GM18868 (cell line): Measurements from ENCODE around the gene FBN1.
A peak's percentile ranks its signal among the peaks of the same experiment; 100 is the strongest.

Experiments used
- ATAC-seq: cut with Tn5 transposase; IDR thresholded peaks from one replicate; pipeline ENCODE4 v1.9.1; 2021; ENCODE audit warnings: mild to moderate bottlenecking, moderate library complexity; ENCODE audit not compliant: unreplicated experiment

The FBN1 gene

DNA sequence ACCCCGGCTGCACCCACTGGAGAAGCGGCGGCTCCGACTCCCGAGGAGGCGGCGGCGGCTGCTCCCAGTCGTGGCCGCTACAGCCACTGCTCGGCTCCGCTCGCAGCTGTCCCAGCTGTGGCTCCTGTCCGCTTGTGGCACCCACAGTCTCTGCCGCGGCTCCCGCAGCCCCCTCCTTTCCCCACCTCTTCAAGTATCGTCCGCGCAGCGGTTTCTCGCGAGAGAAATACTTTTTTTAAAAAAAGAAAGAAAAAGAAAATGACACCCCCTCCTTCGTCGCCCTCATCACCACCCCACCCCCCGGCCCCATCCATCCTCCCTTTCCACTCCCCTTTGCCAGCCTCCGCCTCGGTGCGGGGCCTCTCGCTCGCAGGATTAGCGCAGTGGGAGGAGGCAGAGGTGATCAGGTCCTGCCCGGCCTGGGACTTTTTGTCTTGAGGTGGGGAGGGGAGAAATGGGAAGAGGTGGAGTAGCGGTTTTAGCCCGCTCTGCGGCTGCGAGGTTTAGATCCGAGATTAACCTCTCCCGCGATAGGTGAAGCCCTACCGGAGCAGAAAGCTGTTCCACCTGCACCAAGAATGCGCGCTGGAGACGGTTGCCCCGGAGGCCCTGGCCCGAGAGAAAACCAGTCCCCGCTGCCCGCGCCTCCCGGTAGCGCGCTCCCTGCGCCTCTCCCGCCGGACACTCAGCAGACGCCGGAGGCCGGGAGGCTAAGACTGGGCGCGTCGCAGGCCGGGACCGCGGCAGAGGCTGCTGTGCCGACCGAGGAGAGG, at the start of gene FBN1:
TSS of gene FBN1 (minus strand) at position 152 of the 773 bp plus-strand sequence. CDS start 940 bp downstream, outside the sequence.
- ATAC-seq = peak; percentile 65

DNA sequence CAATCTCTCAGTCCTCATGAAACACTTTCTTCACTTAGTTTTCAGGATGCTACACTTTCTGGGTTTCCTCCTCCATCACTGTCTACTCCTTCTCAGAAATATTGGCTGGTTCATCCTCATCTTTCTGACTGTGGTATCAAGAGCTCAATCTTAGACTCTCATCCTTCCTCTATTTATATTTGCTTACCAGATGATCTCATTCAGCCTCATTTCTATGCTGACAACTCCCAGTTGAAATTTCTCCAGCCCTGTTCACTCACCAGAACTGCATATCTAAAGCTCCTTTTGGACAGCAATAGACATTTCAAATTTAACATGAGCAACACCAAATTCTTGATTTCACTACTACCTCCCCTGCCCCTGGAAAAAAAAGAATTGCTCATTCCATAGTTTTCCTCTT, 48.0 kb upstream of the FBN1 start:
- no peak for ATAC-seq

DNA sequence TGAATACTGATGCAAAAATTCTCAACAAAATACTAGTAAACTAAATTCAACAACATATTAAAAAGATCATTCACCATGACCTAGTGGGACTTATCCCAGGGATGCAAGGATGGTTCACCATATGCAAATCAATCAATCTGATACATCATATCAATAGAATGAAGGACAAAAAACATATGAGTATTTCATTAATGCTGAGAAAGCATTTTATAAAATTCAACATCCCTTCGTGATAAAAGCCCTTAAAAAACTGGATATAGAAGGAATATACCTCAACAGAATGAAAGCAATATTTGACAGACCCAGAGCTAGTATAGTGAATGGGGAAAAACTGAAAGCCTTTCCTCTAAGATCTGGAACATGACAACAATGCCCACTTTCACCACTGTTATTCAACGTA, 43.0 kb upstream of the FBN1 start:
- no peak for ATAC-seq

DNA sequence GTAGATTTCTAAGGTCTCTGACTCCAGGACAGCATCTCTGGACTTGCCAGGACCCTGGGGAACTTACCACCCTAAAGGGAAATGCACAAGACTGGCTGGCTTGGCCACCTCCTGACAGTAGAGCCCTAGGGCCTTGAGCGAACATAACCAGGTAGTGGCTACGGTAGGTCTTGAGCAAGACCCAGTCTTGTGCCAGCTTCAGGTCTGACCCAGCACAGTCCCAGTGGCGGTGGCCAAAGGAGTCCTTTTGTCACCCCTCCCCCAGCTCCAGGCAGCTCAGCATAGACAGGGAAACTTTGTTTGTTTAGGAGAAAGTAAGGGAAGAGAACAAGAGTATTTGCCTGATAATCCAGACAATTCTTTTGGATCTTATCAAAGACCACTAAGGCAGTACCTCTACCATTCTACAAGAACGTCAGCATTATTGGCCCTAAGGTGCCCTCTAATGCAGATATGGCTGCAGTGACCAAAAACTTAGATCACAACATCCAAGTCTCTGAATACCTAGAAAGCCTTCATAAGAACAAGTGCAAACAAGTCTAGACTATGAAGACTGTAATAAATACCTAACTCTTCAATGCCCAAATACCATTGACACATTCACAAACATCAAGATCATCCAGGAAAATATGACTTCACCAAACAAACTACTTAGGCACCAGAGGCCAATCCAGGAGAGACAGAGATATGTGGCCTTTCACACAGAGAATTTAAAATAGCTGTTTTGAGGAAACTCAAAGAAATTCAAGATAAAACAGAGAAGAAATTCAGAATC, 38.7 kb upstream of the FBN1 start:
- ATAC-seq = no peak

DNA sequence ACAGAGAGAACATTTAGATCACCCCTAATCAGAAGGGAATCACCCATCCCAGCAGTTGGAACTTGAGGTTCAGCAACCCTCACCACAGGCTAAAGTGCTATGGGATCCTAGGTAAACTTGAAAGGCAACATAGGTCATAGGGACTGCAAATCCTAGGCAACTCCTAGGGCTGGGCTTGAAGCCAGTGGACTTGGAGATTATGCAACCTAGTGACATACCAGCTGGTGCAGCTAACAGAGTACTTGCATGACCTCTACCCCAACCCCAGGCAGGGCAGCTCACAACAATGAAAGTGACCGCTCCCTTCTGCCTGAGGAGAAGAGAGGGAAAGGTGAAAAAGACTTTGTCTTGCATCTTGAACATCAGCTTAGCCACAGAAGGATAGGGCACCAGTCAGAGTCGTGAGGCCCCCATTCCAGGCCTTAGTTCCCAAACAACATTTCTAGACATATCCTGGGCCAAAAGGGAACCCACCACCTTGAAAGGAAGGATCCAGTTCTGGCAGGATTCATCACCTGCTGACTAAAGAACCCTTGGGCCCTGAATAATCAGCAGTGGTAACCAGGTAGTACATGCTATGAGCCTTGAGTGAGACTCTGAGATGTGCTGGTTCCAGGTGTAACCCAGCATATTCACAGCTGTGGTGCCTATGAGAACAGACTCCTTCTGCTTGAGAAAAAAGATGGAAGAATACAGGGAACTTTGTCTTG, 37.6 kb upstream of the FBN1 start:
- ATAC-seq = no peak

DNA sequence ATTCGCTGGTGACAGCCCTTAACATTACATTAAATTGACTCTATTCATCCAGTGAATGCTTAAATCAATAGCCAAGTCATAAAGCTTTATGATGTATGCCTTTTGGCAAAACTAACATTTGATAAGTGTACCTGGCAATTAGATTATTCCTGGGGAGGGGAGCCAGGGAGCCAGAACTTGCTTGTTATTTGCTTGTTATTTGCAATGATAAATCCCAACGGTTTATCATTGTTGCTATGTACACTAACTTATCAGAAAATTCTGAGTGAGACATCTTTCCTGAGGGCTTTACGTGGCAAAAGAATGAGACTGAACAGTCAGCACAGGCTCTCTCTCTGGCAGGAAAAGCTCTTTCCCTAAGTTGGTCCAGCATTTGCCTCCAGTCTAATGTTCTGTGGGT, 35.8 kb upstream of the FBN1 start:
- no peak for ATAC-seq

DNA sequence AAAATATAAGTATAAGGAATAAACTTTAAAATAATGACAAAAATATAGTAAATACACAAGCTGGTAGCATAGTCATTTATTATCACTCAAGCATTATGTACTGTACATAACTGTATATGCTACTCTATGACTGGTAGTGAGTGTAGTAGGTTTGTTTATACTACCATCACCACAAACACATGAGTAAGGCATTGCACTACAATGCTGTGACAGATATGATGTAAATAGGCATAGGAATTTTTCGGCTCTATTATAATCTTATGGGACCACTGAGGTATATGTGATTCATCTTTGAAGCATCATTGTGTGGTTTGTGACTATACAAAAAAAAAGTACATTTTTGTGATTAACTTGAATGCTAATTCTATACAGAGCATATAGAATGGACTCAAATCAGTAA, 35.3 kb upstream of the FBN1 start:
- no peak for ATAC-seq

DNA sequence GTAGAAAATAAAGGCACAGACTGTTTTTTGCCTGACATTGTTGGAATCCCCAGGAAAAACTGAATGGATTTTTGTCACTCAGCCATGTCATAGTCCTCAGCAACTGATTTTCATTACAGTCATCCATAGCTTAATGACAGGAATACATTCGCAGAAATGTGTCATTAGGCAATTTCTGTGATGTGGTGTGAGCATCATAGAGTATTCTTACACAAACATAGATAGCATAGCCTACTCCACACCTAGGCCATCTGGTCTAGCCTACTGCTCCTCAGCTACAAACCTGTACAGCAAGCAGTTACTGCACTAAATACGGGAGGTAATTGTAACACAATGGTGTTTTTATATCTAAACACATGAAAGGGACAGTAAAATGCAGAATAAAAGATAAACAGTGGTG, 34.4 kb upstream of the FBN1 start:
- no peak for ATAC-seq

DNA sequence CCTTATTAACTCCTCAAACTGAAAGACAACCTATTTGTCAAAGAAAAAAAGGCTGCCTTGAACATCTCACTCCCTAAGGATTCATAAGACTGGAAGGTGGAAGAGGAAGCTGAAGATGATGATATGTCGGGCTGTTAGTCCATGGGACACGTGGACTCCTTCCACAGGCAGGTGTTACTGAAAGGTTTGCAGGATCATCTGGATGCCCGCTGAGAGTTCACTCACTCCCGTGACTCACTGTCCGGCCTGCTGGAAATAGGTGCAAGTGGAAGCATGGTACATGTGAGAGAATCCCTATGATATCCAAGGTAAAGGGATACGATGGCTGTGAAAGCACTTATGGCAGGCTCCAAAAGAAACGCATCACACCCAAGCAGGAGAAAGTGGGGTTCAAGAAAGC, 33.3 kb upstream of the FBN1 start:
- ATAC-seq = no peak

DNA sequence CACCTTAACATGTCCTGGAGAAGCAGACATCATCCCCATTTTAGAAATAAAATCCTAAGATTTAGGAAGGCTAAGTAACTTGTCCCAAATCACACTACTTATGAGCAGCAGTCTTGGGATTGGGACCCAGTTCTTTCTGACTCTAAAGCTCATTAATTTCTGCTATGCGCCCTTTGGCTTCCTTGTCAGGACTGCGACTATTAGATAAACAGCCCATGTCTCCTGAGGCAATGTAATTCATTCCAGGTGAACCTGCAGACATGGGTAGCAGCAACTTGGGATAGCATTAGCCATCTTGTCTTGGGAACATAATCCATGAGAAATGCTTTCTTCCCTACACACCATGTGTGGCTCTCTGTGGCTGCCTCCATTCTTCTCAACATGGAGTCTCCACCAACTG, 32.3 kb upstream of the FBN1 start:
- no peak for ATAC-seq

DNA sequence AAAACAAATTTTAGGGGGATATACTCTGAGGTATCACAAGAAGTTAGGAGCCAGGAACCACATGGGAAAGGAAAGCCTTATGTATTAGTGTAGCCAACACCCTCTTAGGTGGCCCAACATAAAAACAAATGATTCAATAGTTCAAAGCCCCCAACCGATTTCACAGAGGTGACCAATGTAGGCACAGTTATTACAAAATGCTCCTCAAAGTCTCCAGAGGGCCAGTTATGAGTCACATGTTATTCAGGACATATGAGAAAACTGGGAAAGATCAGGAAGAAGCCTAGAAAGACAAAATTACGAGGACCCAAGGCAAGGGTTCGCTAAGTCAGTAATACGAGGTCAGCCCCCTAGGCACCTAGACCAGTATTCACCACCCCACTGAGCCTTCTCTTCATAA, 29.9 kb upstream of the FBN1 start:
- ATAC-seq = no peak

DNA sequence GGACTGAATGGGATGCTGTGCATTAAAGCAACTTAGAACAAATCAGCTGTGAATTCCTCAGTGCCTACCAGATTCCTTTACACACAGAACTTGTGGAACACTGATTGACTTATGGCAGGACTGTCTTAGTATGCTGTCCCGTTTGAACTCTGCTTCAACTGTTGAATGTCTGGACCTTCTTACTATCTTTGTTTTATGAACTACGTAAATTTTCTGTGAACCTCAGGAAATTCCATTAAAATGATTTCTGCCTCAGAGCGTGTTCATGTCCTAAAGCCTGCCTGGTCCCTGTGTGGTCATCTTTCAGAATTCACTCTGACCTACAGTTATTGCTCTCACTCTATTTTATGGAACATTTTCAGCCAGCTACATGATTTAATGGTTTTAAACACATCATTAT, 29.4 kb upstream of the FBN1 start:
- no peak for ATAC-seq

DNA sequence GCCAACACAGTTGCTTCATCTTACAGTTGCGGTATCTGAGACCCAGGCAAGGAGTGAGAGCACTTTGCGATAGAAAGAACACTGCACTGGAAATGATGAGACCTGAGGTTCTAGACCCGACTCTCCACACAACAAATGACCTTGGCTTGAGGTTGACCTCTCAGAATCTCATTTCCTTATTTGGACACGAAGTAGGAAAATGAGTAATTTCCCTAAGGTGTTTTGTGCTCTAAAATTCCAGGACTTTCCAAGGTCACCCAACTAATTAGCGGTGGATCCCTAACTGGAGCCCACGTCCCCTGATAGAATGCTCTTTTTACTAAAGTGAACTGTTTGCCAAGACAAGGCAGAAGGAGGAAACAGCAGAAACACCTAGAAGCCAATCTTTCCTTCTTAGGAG, 26.7 kb upstream of the FBN1 start:
- no peak for ATAC-seq

DNA sequence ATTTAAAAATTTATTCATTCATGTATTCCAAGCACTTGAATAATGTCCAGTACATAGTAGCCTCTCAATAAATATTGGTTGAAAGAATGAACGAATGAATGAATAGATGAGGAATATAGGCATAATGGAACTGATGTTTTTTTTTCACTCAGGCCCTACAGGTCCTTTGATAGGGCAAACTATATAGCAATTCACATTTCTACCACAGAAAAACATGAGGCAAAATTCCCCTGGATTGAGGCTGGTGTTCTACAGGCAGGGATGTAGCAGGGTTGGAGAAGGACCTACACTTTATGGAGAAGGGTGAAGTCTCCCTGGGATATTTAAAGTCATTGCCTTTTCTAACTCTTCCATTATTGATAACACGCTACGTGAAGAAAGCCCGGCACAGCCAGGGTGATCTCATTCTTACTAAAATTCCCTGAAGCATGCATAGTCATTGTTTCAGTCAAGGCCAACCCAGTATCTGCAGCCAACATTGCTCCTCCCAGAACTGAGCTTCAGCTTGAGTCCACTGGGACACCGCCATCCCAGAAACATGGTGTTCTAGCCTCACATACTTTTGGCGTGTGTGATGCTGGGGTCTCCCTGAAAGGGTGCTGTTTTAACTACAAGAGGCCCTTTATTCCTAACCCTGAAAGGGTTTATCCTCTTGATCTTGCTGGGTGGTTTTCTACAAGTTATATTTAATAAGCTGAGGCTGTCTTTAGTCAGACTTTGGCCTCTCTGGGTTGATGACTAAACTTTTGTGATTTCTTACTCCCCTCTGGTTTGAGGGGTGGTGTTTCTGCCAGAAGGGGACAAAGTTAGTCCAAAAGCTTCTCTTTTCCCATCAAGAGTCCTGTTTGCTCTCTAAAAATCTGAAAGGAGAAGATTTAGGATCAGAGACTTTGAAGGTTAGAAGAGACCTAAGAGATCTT, 25.9 kb upstream of the FBN1 start:
- ATAC-seq = no peak

DNA sequence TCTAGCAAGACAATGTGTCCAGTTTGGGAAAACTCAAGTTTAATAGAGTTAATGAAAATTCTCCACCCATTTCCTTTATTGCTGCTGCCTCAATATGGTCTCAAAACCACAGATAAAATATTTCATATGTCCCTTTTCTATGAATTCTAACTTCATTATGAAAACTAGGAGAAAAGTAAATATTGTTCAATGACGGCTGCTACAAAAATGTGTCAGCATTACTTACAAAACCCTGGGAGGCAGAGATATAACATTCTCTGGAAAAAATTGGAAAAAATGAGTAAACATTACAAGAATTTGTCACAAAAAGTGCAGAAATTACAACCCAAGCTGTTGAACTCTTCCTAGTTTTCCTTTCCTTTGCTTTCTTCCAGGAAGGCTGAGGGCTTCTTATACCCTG, 22.2 kb upstream of the FBN1 start:
- no peak for ATAC-seq

DNA sequence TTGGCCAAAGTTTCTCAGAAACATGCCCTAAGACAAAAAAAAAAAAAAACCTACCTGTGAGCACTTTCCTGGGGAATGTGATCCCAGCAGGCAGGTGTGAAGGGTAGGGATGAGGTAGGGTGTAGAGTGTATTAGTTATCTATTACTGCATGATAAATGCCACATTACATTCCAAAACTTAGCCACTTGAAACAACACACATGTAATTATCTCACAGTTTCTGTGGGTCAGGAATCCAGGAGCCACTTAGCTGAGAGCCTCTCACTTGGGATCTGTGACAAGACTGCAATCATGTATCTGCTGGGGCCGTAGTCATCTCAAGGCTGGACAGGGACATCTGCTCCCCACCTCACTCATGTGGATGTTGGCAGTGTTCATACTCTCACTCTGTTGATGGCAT, 18.9 kb upstream of the FBN1 start:
- ATAC-seq = no peak

DNA sequence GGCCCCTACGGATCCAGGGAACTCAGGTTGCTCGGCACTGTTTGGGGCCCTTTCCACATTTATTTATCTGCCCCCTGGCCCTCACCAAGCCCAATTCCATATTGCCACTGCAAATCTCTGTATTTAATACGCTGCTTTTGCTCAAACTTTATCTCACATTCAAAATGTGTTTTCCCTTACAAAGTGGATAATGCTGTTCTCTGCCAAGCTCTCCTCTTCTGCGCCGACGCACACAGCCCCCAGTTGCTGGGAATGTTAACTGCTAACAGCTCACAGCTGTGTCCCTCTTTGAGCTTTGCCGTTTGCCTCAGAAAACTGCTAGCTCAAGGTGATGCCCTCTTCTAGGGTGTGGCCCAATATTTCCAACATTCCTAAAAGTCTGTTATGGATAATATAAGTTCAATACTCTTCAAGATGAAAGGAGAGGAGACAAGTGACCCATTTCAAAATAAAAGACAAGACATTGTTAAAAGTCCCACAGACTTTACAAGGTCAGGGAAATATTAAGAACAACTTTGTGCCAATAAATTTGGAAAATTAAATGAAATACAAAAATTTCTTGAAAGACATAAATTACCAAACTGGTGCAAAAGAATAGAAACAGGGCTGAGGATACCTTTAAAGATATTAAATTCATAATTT, 12.6 kb upstream of the FBN1 start:
- no peak for ATAC-seq

DNA sequence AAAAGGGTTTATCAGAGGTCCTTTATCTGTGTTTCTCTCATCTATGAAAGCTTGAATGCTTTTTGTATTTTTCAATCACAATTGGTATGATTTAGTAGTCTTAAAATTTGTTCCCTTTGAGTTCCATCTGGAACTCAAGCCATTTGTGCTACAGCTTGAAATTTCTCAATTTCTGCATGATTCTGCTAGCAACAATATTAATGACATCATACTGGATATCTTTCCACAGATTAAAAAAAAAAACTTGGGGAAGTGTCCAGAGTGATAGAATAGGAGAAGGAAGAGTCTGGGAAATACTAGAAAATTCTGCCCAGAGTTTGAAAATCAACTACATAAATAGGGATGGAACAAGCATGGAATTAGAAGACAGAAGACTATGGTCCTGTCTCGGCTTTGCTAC, 9.3 kb upstream of the FBN1 start:
- ATAC-seq = no peak

DNA sequence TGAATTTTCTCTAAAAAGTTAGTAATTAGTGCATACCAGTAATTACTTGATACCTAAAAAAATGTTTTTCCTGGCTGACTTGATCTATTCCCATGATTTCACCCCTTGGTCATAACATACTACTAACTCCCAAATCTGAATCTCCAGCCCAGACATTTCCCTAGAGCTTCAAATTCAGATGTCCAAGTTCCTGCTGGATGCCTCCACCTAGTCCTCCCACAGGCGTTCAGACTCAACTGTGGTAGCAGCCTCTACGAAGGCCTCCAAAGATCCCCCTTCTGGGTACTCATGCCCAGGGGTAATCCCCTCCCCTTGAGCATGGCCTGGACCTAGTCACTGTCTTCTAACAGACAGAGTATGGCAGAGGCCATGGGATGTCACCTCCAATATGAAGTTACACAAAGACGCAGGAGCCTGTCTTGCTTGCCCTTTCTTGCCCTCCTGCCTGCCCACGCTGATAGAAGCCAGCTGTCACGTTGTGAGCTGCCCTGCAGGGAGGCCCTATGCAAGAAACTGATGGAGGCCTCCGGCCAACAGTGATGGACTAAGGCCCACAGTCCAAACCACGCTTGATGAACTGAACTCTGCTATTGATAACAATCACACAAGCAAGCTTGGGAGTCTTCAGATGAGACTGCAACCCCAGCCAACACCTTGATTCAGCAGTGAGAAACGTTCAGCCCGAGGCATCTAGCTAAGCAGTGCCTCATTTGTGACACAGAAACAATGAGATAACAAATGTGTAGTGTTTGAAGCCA, 8.6 kb upstream of the FBN1 start:
- no peak for ATAC-seq

DNA sequence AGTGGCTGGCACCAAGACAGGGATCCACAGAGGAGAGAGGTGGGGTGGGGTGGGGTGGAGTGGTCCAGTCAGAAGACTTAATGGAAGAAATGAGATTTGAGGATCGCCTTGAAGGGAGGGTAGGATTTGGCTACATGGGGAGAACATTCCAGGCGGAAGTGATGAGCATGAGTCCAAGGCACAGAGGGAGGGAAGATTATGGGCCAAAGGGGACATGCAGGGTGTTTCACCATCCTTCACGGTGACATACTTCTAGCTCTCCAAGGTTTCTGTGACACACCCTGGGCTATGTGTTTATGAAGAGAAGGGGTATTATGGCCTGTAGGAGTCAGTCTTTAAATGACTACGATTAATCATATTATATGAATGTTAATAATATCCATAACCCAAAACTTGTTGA, 7.7 kb upstream of the FBN1 start:
- ATAC-seq = no peak
